Upper lobe of right lung (tissue), 1 donor: ENCODE results near the gene SLC16A10. TPM values are rescaled to one million over a fixed set of nuclear protein-coding genes. Genes with fewer than 3 reads are reported as not detected.

Source experiments
- ATAC-seq: fragments of 200-7000 bp; cut with Tn5 transposase; one replicate; pipeline ENCODE4 v1.9.1; 2020; ENCODE audit warnings: mild to moderate bottlenecking, moderate library complexity
- DNase-seq: peaks from one replicate; pipeline ENCODE4 v3.0.0-alpha.2; 2020
- H3K27ac ChIP-seq: fragments of 200-600 bp; one replicate; pipeline ENCODE4 v1.8.0; 2022
- H3K27me3 ChIP-seq: fragments of 200-600 bp; one replicate; pipeline ENCODE4 v1.8.0; 2022; ENCODE audit warnings: mild to moderate bottlenecking
- H3K36me3 ChIP-seq: fragments of 200-600 bp; one replicate; pipeline ENCODE4 v1.8.0; 2022
- H3K4me1 ChIP-seq: fragments of 200-600 bp; one replicate; pipeline ENCODE4 v1.8.0; 2022
- H3K4me3 ChIP-seq: fragments of 200-600 bp; one replicate; pipeline ENCODE4 v1.8.0; 2022; ENCODE audit warnings: mild to moderate bottlenecking
- H3K9me3 ChIP-seq: fragments of 200-600 bp; one replicate; pipeline ENCODE4 v1.8.0; 2022
- intact Hi-C: fragments of 100-400 bp; cut with DNase I; formaldehyde crosslinking; loops from one replicate; pipeline ENCODE4 v1.11.0; 2022
- total RNA-seq: library from RNA; stranded (reverse); fragmentation: NEBNext Ultra II Directional; extraction: Animal tissue kit (Norgen Biotek cat#: 25700); gene quantifications from one replicate; pipeline ENCODE4 v1.2.1, GENCODE V29; 2021
- TF ChIP-seq, protein P1 (sequence below): fragments of 200-600 bp; IDR thresholded peaks from one replicate; pipeline ENCODE4 v1.8.0; 2022; ENCODE audit warnings: antibody characterized with exemption
- donor health status: DM: no; HTN: yes; CAD: no; lungs with severe emphysema.

SLC16A10 gene
- total RNA-seq, 1 donor from 2014 or later, result 12.3 TPM

DNA sequence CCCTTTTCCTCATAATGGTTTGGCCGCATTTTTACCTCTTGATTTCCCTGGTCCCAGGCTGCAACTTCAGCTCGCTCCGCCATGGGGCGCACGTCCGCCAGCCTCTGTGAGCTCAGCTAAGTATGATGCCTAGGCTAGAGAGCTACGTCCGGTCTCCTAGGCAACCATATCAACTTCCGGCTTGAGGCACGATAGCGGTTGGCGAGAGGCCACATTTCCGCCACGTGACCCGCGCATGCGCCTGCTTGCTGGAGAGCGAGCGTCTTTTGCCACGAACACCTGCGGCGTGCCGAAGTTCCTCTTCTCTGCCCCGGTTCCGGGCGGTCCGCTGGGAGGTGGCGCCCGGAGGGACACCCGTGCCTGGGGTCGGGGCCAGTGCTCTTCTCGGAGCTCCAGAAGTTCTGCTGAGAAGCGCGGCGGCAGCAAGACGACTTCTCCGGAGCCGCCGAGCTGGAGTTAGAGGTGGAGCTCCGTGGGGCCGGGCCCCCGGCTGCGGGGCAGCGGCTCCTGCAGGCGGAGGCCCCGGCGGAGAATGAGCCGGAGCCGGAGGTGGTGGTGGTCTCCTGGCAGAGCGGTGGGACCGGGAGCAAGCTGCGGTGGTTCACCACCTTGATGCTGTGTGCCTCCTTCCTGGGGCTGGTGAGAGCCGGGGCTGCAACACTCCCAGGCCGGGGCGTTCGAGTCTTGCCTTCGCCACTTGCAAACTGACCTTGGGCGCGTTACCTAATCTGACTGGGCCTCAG, 172.0 kb downstream of the SLC16A10 start:
- Histone ChIP-seq H3K9me3 (no peaks in the 10 kb centered on the region), H3K27me3 (no peaks in the 10 kb centered on the region), H3K4me3 (peak overlapping the region; percentile 77), H3K36me3 (peaks cover 5% of the 10 kb centered on the region), H3K4me1 (peaks cover 19% of the 10 kb centered on the region), H3K27ac (peak overlapping the region; percentile 94)
- intact Hi-C loops, result no loop called here
- ATAC-seq (peak; percentile 99), DNase-seq (peak; percentile 99)
- TF ChIP-seq, protein P1, sequence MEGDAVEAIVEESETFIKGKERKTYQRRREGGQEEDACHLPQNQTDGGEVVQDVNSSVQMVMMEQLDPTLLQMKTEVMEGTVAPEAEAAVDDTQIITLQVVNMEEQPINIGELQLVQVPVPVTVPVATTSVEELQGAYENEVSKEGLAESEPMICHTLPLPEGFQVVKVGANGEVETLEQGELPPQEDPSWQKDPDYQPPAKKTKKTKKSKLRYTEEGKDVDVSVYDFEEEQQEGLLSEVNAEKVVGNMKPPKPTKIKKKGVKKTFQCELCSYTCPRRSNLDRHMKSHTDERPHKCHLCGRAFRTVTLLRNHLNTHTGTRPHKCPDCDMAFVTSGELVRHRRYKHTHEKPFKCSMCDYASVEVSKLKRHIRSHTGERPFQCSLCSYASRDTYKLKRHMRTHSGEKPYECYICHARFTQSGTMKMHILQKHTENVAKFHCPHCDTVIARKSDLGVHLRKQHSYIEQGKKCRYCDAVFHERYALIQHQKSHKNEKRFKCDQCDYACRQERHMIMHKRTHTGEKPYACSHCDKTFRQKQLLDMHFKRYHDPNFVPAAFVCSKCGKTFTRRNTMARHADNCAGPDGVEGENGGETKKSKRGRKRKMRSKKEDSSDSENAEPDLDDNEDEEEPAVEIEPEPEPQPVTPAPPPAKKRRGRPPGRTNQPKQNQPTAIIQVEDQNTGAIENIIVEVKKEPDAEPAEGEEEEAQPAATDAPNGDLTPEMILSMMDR, result peak; percentile 95

DNA sequence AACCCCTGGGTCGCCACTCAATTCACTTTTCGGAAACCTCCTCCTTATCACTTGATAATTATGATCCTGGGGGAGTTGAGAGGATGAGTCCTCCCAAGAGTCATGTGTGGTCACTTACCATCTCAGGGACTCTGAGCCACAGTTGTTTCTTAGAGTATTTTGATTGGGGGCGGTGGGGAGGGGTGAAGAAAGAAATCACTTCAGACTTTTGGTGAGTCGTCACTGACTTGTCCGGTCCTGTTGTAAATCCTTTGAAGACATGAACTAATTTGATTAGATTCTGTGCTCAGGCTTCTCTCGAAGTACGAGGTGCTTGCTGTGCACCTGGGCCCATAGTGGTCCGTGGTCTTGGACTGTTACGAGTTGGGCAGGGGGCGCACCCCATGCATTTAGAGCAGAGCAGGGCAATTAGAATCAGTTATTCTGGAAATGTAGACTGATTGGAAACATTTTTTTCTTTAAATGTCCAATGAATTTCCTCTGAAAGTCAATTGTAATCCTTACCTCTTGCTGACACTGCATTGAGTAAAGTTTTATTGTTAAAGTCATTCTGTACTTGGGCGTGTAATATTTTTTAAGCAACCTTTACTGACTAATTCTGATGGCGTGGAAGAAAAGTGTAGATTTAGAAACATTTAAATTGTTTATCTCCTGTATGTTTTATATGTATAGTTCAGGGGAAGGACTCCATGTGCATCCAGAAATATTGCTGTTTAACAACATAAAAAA, 173.4 kb downstream of the SLC16A10 start:
- Histone ChIP-seq H3K27ac (no peak overlapping the region), H3K9me3 (no peaks in the 10 kb centered on the region), H3K36me3 (peaks cover 12% of the 10 kb centered on the region), H3K4me3 (no peak overlapping the region), H3K4me1 (peaks cover 19% of the 10 kb centered on the region), H3K27me3 (no peaks in the 10 kb centered on the region)
- TF ChIP-seq, protein P1, result no peak
- ATAC-seq, result no peak
- no peak for DNase-seq
- intact Hi-C loops, result no loop called here

DNA sequence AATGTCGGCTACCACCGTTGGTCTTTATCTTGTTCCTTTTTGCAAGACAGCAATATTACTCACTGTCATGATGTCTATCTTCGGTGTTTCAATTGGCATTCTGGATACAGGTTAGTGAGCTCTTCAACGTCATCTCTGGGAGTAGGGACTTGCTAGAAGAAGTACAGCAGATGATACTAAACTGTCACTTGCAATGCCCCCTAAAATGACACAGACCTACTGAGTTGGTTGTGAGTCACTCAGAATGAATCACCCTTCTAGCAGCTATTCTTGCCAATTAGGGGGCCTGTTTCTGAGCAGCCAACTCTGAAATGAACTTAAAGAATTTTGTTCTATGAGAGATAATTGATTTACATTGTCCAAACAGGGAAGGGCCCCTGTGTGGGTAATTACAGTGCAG, 176.5 kb downstream of the SLC16A10 start:
- TF ChIP-seq, protein P1, result no peak
- DNase-seq (no peak), ATAC-seq (no peak)
- Histone ChIP-seq H3K36me3 (peaks cover 29% of the 10 kb centered on the region), H3K4me3 (no peak overlapping the region), H3K27me3 (no peaks in the 10 kb centered on the region), H3K4me1 (peaks cover 17% of the 10 kb centered on the region), H3K9me3 (no peaks in the 10 kb centered on the region), H3K27ac (no peak overlapping the region)
- intact Hi-C loops, result no loop called here

DNA sequence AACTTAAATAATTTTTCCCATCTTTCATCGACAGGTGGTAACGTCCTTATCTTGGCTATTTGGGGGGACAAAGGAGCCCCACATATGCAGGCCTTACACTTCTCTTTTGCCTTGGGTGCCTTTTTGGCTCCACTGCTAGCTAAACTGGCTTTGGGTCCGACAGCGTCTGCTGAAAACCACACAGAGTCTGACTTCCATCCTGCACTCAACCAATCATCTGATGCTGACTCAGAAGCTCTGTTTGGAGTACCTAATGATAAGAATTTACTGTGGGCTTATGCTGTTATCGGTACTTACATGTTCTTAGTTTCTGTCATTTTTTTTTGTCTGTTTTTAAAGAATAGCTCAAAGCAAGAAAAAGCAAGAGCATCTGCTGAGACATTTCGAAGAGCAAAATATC, 178.5 kb downstream of the SLC16A10 start:
- Histone ChIP-seq H3K36me3 (peaks cover 36% of the 10 kb centered on the region), H3K27me3 (no peaks in the 10 kb centered on the region)

DNA sequence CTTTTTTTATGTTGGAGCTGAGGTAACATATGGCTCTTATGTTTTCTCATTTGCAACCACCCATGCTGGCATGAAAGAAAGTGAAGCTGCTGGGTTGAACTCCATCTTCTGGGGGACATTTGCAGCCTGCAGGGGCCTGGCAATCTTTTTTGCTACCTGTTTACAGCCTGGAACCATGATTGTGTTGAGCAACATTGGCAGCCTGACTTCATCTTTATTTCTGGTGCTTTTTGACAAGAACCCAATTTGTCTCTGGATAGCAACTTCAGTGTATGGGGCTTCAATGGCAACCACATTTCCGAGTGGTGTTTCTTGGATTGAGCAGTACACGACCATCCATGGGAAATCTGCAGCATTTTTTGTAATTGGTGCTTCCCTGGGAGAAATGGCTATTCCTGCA, 179.0 kb downstream of the SLC16A10 start:
- DNase-seq (no peak), ATAC-seq (no peak)
- H3K4me3 ChIP-seq, result no peak overlapping the region
- peaks cover 3% of the 10 kb centered on the region for H3K4me1 ChIP-seq
- peaks cover 36% of the 10 kb centered on the region for H3K36me3 ChIP-seq
- no peak overlapping the region for H3K27ac ChIP-seq
- no peaks in the 10 kb centered on the region for H3K27me3 ChIP-seq
- TF ChIP-seq, protein P1, result no peak
- intact Hi-C loops, result no loop called here
- H3K9me3 ChIP-seq, result no peaks in the 10 kb centered on the region

More for the DNA sequence above, 178.5 kb downstream of the SLC16A10 start:
- H3K4me3 ChIP-seq, result no peak overlapping the region
- ATAC-seq (no peak), DNase-seq (no peak)
- intact Hi-C loops, result no loop called here
- no peak overlapping the region for H3K27ac ChIP-seq
- TF ChIP-seq, protein P1, result no peak
- H3K4me1 ChIP-seq, result peaks cover 5% of the 10 kb centered on the region
- H3K9me3 ChIP-seq, result no peaks in the 10 kb centered on the region
